Endodermal cell (in vitro differentiated cells): ENCODE results near the gene CAB39. TPM values are rescaled to one million over a fixed set of nuclear protein-coding genes. Genes with fewer than 3 reads are reported as not detected.
A peak's percentile ranks its signal among the peaks of the same experiment; 100 is the strongest.

Experiments
- DNase-seq: peaks from one replicate; pipeline ENCODE4 v3.0.0-alpha.2; 2017
- H3K27ac ChIP-seq: 2 replicates; pipeline ENCODE4 v1.5.1; 2013; ENCODE audit warnings: mild to moderate bottlenecking, low read depth, low read length, moderate library complexity
- H3K27me3 ChIP-seq: 2 replicates; pipeline ENCODE4 v1.6.1; 2013; ENCODE audit warnings: mild to moderate bottlenecking, low read length, moderate library complexity; ENCODE audit not compliant: insufficient read depth, control insufficient read depth, poor library complexity, severe bottlenecking
- H3K36me3 ChIP-seq: 2 replicates; pipeline ENCODE4 v1.7.0; 2013; ENCODE audit warnings: mild to moderate bottlenecking, low read length, moderate library complexity; ENCODE audit not compliant: control insufficient read depth, insufficient read depth
- H3K4me1 ChIP-seq: one replicate; pipeline ENCODE4 v1.7.0; 2013; ENCODE audit warnings: low read length; ENCODE audit not compliant: control insufficient read depth, insufficient read depth
- H3K4me3 ChIP-seq: 2 replicates; pipeline ENCODE4 v1.5.1; 2013; ENCODE audit warnings: mild to moderate bottlenecking, low read length, moderate library complexity
- H3K9ac ChIP-seq: 2 replicates; pipeline ENCODE4 v1.6.1; 2013; ENCODE audit warnings: mild to moderate bottlenecking, low read length, moderate library complexity; ENCODE audit not compliant: poor library complexity, severe bottlenecking; ENCODE audit errors: extremely low read depth
- H3K9me3 ChIP-seq: 2 replicates; pipeline ENCODE4 v1.6.1; 2013; ENCODE audit warnings: mild to moderate bottlenecking, low read length, moderate library complexity; ENCODE audit not compliant: control insufficient read depth
- H3K27ac Mint-ChIP-seq: 2 replicates; pipeline ENCODE4 v1.8.0; 2020; ENCODE audit warnings: mixed read lengths
- H3K27me3 Mint-ChIP-seq: 2 replicates; pipeline ENCODE4 v1.8.0; 2021; ENCODE audit warnings: mild to moderate bottlenecking, mixed read lengths; ENCODE audit not compliant: insufficient read depth
- H3K36me3 Mint-ChIP-seq: 2 replicates; pipeline ENCODE4 v1.8.0; 2020; ENCODE audit warnings: low read depth, mixed read lengths
- H3K4me1 Mint-ChIP-seq: 2 replicates; pipeline ENCODE4 v1.8.0; 2020; ENCODE audit warnings: mixed read lengths
- H3K4me3 Mint-ChIP-seq: 2 replicates; pipeline ENCODE4 v1.8.0; 2020; ENCODE audit warnings: mild to moderate bottlenecking, moderate library complexity, mixed read lengths
- H3K9me3 Mint-ChIP-seq: 2 replicates; pipeline ENCODE4 v1.8.0; 2020; ENCODE audit warnings: mild to moderate bottlenecking, mixed read lengths
- WGBS, 2 experiments: methylation state at CpG; one replicate each; pipeline versions ENCODE4 v1.1.5 to v1.1.7; 2013; ENCODE audit warnings: missing lambda C conversion rate in 2 of 2, mixed read lengths in 1 of 2; ENCODE audit not compliant: insufficient coverage in 1 of 2, insufficient read length in 1 of 2; 5-methylcytosine and 5-hydroxymethylcytosine counted together
- total RNA-seq, 2 donors: library from RNA; stranded (reverse); fragmentation: NEBNext Ultra II Directional in 1 of 2; extraction: Animal tissue kit (Norgen Biotek cat#: 25700) in 1 of 2; gene quantifications; 2 replicates in 1 of 2; 3 replicates in 1 of 2; pipeline ENCODE4 v1.2.1, GENCODE V29; 2021
- TF ChIP-seq, protein P1 (sequence below): fragments of 200-600 bp; sonication (generic); conservative IDR thresholded peaks from 2 replicates; pipeline ENCODE4 v1.5.0; 2021; ENCODE audit warnings: antibody characterized with exemption, mild to moderate bottlenecking

CAB39 gene
- total RNA-seq, 2 donors from 2014 or later: 41.4 to 48.4 TPM

DNA sequence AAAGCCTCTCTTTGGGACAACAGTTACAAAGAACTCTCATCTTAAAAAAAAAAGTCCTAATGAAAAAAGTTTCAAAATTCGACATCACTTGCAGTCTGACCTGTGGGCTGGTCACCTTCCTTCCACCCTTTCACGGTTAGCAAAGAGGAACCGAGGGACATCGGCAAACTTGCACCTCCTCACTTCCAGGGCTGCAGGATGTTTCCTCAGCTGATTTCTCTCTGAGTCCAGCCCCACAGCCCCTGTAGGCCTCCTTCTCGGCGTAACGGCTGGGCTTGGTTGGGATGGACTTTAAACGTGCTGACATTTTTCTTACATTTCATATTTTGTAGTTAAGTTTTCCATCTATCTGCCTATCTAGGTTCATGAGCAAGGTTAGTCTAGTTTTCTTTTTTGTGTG lies 5.7 kb upstream of the CAB39 start:
- H3K27ac ChIP-seq: no peak overlapping the region
- H3K9me3 ChIP-seq: no peaks in the 10 kb centered on the region
- H3K4me3 ChIP-seq: no peak overlapping the region
- no peak overlapping the region for H3K9ac ChIP-seq
- 93 to 94% methylated on average over 4 to 8 of the region's 8 CpGs for WGBS, 2 experiments
- TF ChIP-seq, protein P1, sequence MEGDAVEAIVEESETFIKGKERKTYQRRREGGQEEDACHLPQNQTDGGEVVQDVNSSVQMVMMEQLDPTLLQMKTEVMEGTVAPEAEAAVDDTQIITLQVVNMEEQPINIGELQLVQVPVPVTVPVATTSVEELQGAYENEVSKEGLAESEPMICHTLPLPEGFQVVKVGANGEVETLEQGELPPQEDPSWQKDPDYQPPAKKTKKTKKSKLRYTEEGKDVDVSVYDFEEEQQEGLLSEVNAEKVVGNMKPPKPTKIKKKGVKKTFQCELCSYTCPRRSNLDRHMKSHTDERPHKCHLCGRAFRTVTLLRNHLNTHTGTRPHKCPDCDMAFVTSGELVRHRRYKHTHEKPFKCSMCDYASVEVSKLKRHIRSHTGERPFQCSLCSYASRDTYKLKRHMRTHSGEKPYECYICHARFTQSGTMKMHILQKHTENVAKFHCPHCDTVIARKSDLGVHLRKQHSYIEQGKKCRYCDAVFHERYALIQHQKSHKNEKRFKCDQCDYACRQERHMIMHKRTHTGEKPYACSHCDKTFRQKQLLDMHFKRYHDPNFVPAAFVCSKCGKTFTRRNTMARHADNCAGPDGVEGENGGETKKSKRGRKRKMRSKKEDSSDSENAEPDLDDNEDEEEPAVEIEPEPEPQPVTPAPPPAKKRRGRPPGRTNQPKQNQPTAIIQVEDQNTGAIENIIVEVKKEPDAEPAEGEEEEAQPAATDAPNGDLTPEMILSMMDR: no peak
- no peaks in the 10 kb centered on the region for H3K27me3 ChIP-seq
- no peak overlapping the region for H3K4me3 Mint-ChIP-seq
- H3K27ac Mint-ChIP-seq: no peak overlapping the region
- peaks cover under 1% of the 10 kb centered on the region for H3K9me3 Mint-ChIP-seq
- peaks cover 6% of the 10 kb centered on the region for H3K27me3 Mint-ChIP-seq
- H3K4me1 Mint-ChIP-seq: no peaks in the 10 kb centered on the region
- no peaks in the 10 kb centered on the region for H3K4me1 ChIP-seq
- H3K36me3 Mint-ChIP-seq: no peaks in the 10 kb centered on the region
- H3K36me3 ChIP-seq: no peaks in the 10 kb centered on the region
- no peak for DNase-seq

GRCh38 chr2:230708204-230708603 lies 4.4 kb upstream of the CAB39 start:
- no peaks in the 10 kb centered on the region for H3K36me3 ChIP-seq
- no peaks in the 10 kb centered on the region for H3K27me3 ChIP-seq
- H3K9ac ChIP-seq: no peak overlapping the region
- no peaks in the 10 kb centered on the region for H3K9me3 Mint-ChIP-seq
- TF ChIP-seq, protein P1: no peak
- WGBS, 2 experiments: 86 to 87% methylated on average over 5 to 7 of the region's 7 CpGs
- H3K27ac ChIP-seq: no peak overlapping the region
- peaks cover 2% of the 10 kb centered on the region for H3K4me1 Mint-ChIP-seq
- H3K9me3 ChIP-seq: no peaks in the 10 kb centered on the region
- H3K4me3 ChIP-seq: no peak overlapping the region
- no peak for DNase-seq
- H3K4me3 Mint-ChIP-seq: no peak overlapping the region
- H3K27me3 Mint-ChIP-seq: peaks cover 6% of the 10 kb centered on the region
- H3K27ac Mint-ChIP-seq: no peak overlapping the region
- no peaks in the 10 kb centered on the region for H3K4me1 ChIP-seq
- H3K36me3 Mint-ChIP-seq: no peaks in the 10 kb centered on the region

DNA sequence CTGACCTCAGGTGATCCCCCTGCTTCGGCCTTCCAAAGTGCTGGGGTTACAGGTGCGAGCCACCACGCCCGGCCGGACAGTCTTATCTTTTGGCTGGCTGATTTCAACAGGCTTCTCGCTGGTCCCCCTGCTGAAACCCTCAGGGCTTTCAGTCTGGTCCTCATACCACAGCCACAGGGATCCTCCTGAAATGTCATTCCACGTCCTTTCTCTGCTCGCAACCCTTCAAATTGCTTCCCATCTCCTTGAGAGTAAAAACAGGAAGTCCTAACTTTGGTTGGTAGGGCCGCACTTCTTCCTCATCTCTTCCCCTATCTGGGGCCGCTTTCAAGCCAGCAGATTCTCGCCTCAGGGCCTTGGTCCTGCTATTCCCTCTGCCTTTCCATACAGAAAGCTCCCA lies 1.4 kb upstream of the CAB39 start:
- no peaks in the 10 kb centered on the region for H3K9me3 Mint-ChIP-seq
- no peaks in the 10 kb centered on the region for H3K27me3 ChIP-seq
- no peak overlapping the region for H3K27ac ChIP-seq
- no peaks in the 10 kb centered on the region for H3K4me1 ChIP-seq
- H3K4me3 ChIP-seq: no peak overlapping the region
- H3K9ac ChIP-seq: no peak overlapping the region
- peaks cover 6% of the 10 kb centered on the region for H3K27me3 Mint-ChIP-seq
- H3K27ac Mint-ChIP-seq: no peak overlapping the region
- H3K4me1 Mint-ChIP-seq: peaks cover 17% of the 10 kb centered on the region
- TF ChIP-seq, protein P1: no peak
- H3K9me3 ChIP-seq: no peaks in the 10 kb centered on the region
- DNase-seq: no peak
- peak overlapping the region; percentile 80 for H3K4me3 Mint-ChIP-seq
- peaks cover 9% of the 10 kb centered on the region for H3K36me3 Mint-ChIP-seq
- WGBS, 2 experiments: 93 to 95% methylated on average over 9 to 11 of the region's 11 CpGs
- H3K36me3 ChIP-seq: peaks cover 9% of the 10 kb centered on the region
